Fibroblast of the conjunctiva (primary cell): ENCODE data around the gene KCTD8.

Source experiments
- DNase-seq: peaks from one replicate; pipeline ENCODE4 v3.0.0-alpha.2; 2010; ENCODE audit warnings: low read depth

Gene KCTD8

DNA sequence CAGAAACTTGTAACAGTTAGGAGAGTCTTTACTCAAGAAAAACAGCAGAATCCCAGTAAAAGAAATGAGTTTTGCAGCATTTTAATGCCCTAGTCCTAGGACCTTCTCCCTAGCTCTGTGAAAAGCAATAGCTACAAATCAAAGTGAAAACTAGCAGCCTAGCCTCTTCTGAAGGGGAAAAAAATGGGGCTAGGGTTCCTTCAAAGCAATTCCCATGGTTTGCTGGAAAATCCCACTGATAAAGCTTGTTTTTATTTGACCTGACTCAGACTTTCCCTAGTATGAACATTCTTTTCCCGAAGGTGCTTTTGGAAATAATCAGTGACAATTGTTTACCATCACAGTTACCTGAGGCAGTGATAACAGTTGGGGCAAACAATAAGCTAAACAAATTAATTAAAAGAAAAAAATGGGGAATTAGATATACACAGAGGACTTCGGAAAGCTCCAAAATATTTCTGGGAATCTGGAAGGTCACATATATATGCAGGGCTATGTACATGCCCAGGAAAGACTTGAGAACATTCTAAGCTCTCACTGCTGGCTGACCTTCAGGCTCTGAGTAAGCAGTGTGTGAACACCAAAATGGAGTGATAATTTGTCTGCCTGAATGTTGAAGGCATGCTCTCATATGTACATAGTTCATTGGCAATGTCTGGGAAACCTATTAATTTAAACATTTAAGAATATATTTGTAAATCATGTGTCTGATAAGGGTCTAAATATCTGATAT lies 285.9 kb downstream of the KCTD8 start:
- no peak for DNase-seq

- no peak for DNase-seq
Observed at GRCh38 chr4:44161756-44162155, 286.9 kb downstream of the KCTD8 start.

GRCh38 chr4:44160776-44161367 lies 287.7 kb downstream of the KCTD8 start:
- no peak for DNase-seq

DNA sequence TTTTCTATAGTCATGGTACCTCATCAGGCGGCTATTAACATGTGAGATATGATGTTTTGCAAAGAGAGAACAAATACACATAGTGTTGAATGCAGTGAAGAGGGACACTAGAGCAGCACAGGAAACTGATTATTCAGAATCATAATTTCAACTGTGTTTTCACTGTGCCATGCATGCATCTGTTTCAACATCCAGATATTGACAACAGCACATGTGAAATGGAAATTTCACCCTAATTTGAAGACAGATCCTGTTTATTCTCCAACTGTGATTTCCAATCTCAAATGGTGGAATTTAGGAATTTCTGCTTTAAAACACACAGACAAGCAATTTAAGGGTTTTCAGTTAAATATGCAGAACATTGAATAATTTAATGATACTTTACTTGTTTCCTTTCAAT lies 288.6 kb downstream of the KCTD8 start:
- no peak for DNase-seq

GRCh38 chr4:44157611-44158277 lies 290.9 kb downstream of the KCTD8 start:
- DNase-seq: peak; percentile 4

- no peak for DNase-seq
Observed at GRCh38 chr4:44150091-44150576, 298.5 kb downstream of the KCTD8 start.

DNA sequence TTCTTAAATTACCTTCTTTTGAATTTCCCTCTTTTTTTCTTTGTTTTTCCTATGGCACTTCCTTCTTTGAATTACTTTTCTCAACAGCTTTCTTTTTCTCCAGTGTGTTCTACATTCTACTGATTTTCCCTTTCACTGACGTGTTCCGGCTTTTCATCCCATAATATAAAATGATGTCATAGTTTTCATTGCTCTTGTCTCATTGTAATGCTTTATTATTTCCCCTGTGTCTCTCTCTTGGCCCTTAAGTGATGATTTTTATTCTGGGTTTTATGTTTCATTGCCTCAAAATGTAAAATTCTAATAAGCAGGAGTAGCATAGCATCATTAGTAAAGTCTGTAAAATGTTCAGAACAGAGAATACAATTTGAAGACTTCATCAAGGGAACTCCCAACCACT lies 299.3 kb downstream of the KCTD8 start:
- DNase-seq: no peak

GRCh38 chr4:44147571-44148075 lies 301.0 kb downstream of the KCTD8 start:
- no peak for DNase-seq

DNA sequence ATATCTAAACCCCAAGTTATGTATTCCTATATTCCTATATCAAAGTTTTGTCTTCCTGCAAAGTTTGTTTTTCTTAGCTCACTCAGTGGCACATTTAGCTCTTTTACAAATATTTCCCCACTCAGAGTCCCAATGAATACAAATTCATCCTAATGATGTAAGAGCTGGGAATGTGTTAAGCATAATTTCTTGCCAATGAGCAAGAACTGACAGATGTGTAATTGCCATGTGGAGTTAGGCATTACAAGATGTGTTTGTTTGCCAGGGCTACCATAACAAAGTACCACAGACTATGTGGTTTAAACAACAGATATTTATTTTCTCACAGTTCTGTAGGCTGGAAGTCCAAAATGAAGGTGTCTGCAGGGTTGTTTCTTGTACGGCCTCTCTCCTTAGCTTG lies 302.1 kb downstream of the KCTD8 start:
- no peak for DNase-seq

- no peak for DNase-seq
Observed at GRCh38 chr4:44145868-44146267, 302.7 kb downstream of the KCTD8 start.

DNA sequence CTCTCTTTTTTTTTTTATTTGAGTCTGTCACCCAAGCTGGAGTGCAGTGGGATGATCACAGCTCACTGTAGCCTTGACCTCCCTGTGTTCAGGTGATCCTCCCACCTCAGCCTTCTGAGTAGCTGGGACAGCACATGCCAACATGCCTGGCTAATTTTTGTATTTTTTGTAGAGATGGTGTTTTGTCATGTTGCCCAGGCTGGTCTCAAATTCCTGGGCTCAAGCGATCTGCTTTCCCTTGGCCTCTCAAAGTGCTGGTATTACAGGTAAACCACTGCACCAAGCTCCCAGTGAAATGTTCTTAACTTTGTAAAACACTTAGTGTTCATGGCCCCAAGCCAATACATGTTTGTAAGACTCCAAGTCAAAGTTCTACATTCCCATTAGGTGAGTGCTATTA lies 316.1 kb downstream of the KCTD8 start:
- no peak for DNase-seq
